A549 treated with Hydrocortisone at 1 μM for 4 hours (cell line): Measurements from ENCODE around the gene PVRIG. TPM values are rescaled to one million over a fixed set of nuclear protein-coding genes. Genes with fewer than 3 reads are reported as not detected.

Experiments
- total RNA-seq: library from RNA; stranded (reverse); fragments of 200-300 nt; extraction: Qiagen RNA extraction; gene quantifications from 5 replicates; pipeline ENCODE4 v1.2.3, GENCODE V29; 2022

Gene PVRIG
- 0.05 TPM in 1 of 5 replicates, not detected in the others for total RNA-seq

DNA sequence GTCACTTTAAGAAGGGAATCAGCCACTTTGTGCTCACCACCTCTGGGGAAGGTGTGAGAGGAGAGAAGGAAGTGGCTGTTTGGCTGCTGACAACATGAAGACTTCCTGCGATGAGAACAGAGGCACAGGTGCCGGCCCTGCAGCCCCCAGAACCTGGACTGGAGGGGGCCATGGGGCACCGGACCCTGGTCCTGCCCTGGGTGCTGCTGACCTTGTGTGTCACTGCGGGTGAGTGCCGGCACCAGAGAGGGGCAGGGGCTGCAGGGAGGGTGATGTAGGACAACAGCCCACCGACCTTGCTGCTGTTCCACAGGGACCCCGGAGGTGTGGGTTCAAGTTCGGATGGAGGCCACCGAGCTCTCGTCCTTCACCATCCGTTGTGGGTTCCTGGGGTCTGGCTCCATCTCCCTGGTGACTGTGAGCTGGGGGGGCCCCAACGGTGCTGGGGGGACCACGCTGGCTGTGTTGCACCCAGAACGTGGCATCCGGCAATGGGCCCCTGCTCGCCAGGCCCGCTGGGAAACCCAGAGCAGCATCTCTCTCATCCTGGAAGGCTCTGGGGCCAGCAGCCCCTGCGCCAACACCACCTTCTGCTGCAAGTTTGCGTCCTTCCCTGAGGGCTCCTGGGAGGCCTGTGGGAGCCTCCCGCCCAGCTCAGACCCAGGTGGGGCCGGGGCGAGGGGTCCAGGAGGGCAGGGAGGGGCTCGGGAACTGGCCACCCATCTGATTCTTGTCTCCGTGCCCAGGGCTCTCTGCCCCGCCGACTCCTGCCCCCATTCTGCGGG, at the start of gene PVRIG:
PVRIG (plus strand) TSS at position 149 of the 785 bp plus-strand sequence; CDS start at position 171, 22 bp downstream.

DNA sequence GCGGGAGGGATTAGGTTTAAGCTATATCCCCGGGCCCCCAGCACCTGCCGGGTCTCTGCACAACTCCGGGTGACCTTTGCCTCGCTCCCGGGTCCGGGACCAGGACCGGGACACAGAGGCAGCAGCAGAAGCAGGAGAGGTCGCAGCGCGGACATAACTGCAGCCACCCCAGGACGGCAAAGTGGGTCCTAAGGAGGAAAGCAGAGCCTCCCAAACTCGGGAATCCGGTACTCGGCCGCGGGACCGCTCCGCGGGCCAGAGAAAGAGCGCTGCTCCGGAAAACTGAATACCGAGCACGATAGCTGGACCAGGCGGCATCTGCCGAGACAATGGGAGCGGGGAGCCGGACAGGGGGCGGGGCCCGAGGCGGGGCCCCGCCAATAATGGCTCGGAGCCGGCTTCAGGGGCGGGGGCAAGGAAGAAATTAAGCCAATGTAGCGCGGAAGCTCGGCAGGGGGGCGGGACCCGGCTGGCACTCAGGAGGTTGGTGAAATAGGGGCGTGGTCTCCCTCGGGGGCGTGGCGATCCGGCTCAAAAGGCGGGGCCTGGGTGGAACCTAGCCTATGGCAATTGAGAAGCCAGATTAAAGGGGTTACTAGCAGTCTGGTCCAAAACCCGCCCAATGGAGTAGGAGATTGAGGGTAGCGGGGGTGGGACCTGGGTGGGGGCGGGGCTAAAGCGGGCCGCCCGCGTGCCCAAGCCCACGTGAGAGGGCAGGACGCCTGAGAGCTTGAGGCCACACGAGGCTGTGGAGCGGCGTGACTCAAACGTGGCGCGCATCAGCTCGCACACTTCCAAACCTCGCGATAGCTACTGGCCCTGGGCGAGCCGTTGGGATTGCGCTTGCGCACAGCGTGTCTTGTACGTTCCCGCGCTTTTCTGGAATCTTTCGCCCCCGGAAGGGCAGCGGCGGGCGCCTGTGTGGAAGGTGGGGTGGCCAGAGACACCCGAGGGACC, 42.4 kb upstream of the PVRIG start, which contains the start of the genes GPC2 and STAG3:
GPC2 (minus strand) TSS at position 337 of the 957 bp plus-strand sequence; CDS start at position 155, 182 bp downstream.
STAG3 (plus strand) TSS at position 874 of the 957 bp plus-strand sequence. CDS start 2,639 bp downstream, outside the sequence.

Other genes starting within 250 kb of the PVRIG start
- not detected in 5 replicates for gene AZGP1, start 243.9 kb upstream of the PVRIG start, total RNA-seq
- gene ZKSCAN1, start 204.4 kb upstream of the PVRIG start, total RNA-seq: 7.0 to 11.8 TPM (median 10.2 TPM) in 5 replicates
- 10.2 to 12.5 TPM (median 11.2 TPM) in 5 replicates for gene ZSCAN21, start 170.2 kb upstream of the PVRIG start, total RNA-seq
- 18.0 to 25.2 TPM (median 21.2 TPM) in 5 replicates for gene ZNF3, start 138.2 kb upstream of the PVRIG start, total RNA-seq
- gene COPS6, start 131.0 kb upstream of the PVRIG start, total RNA-seq: 151 to 186 TPM (median 173 TPM) in 5 replicates
- 224 to 240 TPM (median 235 TPM) in 5 replicates for gene MCM7, start 118.6 kb upstream of the PVRIG start, total RNA-seq
- 13.6 to 16.3 TPM (median 14.9 TPM) in 5 replicates for gene AP4M1, start 118.3 kb upstream of the PVRIG start, total RNA-seq
- 61.2 to 74.5 TPM (median 65.1 TPM) in 5 replicates for gene TAF6, start 100.6 kb upstream of the PVRIG start, total RNA-seq
- 9.1 to 12.2 TPM (median 10.7 TPM) in 5 replicates for gene CNPY4, start 100.3 kb upstream of the PVRIG start, total RNA-seq
- gene MBLAC1, start 93.0 kb upstream of the PVRIG start, total RNA-seq: 2.1 to 3.3 TPM (median 3.1 TPM) in 5 replicates
- gene LAMTOR4, start 71.0 kb upstream of the PVRIG start, total RNA-seq: 134 to 208 TPM (median 177 TPM) in 5 replicates
- gene TRAPPC14, start 61.2 kb upstream of the PVRIG start, total RNA-seq: 9.0 to 13.9 TPM (median 13.0 TPM) in 5 replicates
- gene GAL3ST4, start 51.3 kb upstream of the PVRIG start, total RNA-seq: 0.06 to 0.12 TPM (median 0.08 TPM) in 5 replicates
- gene GPC2, start 42.6 kb upstream of the PVRIG start, total RNA-seq: 0.60 to 1.1 TPM (median 0.95 TPM) in 5 replicates
- gene STAG3, start 42.0 kb upstream of the PVRIG start, total RNA-seq: 0.07 to 0.52 TPM (median 0.15 TPM) in 5 replicates
- gene SPDYE3, start 87.8 kb downstream of the PVRIG start, total RNA-seq: not detected in 5 replicates
- gene PILRB, start 138.2 kb downstream of the PVRIG start, total RNA-seq: 21.9 to 28.9 TPM (median 27.4 TPM) in 5 replicates
- 3.3 to 5.4 TPM (median 5.2 TPM) in 5 replicates for gene PILRA, start 153.5 kb downstream of the PVRIG start, total RNA-seq
- gene ZCWPW1, start 208.8 kb downstream of the PVRIG start, total RNA-seq: 1.2 to 1.9 TPM (median 1.4 TPM) in 5 replicates
- 41.5 to 47.6 TPM (median 43.3 TPM) in 5 replicates for gene MEPCE, start 209.9 kb downstream of the PVRIG start, total RNA-seq
- gene PPP1R35, start 216.5 kb downstream of the PVRIG start, total RNA-seq: 27.1 to 53.8 TPM (median 49.4 TPM) in 5 replicates
- gene SPACDR, start 244.3 kb downstream of the PVRIG start, total RNA-seq: 0.53 to 1.3 TPM (median 0.88 TPM) in 5 replicates